Lower lobe of right lung (tissue), 2 donors: ENCODE measurements around the gene UTF1. TPM values are rescaled to one million over a fixed set of nuclear protein-coding genes. Genes with fewer than 3 reads are reported as not detected.

ENCODE experiments used
- ATAC-seq, 2 donors: fragments of 200-7000 bp; cut with Tn5 transposase; one replicate each; pipeline ENCODE4 v1.9.1; 2020 to 2022; ENCODE audit warnings: mild to moderate bottlenecking in 2 of 2, moderate library complexity in 2 of 2
- DNase-seq: peaks from one replicate; pipeline ENCODE4 v3.0.0-alpha.2; 2020
- H3K27ac ChIP-seq: fragments of 200-600 bp; one replicate; pipeline ENCODE4 v1.8.0; 2022
- H3K27me3 ChIP-seq: fragments of 200-600 bp; one replicate; pipeline ENCODE4 v1.8.0; 2022; ENCODE audit warnings: low read depth
- H3K36me3 ChIP-seq: fragments of 200-600 bp; one replicate; pipeline ENCODE4 v1.8.0; 2022; ENCODE audit warnings: mild to moderate bottlenecking
- H3K4me1 ChIP-seq: fragments of 200-600 bp; one replicate; pipeline ENCODE4 v1.8.0; 2022
- H3K4me3 ChIP-seq: fragments of 200-600 bp; one replicate; pipeline ENCODE4 v1.8.0; 2022; ENCODE audit warnings: mild to moderate bottlenecking
- H3K9me3 ChIP-seq: fragments of 200-600 bp; one replicate; pipeline ENCODE4 v1.8.0; 2022
- intact Hi-C: fragments of 100-400 bp; cut with DNase I; formaldehyde crosslinking; loops from one replicate; pipeline ENCODE4 v1.11.0; 2022
- long read RNA-seq: library from polyadenylated mRNA; unstranded; transcript quantifications from one replicate; pipeline ENCODE4 v2.0.0, GENCODE V29; 2021
- total RNA-seq: library from RNA; stranded (reverse); fragmentation: NEBNext Ultra II Directional; extraction: Animal tissue kit (Norgen Biotek cat#: 25700); gene quantifications from one replicate; pipeline ENCODE4 v1.2.1, GENCODE V29; 2021
- TF ChIP-seq, protein P1 (sequence below): fragments of 200-600 bp; IDR thresholded peaks from one replicate; pipeline ENCODE4 v1.8.0; 2022; ENCODE audit warnings: antibody characterized with exemption, mild to moderate bottlenecking
- donor health status: DM: no; HTN: yes; CAD: no; lungs with severe emphysema.

Gene UTF1, protein sequence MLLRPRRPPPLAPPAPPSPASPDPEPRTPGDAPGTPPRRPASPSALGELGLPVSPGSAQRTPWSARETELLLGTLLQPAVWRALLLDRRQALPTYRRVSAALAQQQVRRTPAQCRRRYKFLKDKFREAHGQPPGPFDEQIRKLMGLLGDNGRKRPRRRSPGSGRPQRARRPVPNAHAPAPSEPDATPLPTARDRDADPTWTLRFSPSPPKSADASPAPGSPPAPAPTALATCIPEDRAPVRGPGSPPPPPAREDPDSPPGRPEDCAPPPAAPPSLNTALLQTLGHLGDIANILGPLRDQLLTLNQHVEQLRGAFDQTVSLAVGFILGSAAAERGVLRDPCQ
- total RNA-seq: not detected
- long read RNA-seq: 0 reads

DNA sequence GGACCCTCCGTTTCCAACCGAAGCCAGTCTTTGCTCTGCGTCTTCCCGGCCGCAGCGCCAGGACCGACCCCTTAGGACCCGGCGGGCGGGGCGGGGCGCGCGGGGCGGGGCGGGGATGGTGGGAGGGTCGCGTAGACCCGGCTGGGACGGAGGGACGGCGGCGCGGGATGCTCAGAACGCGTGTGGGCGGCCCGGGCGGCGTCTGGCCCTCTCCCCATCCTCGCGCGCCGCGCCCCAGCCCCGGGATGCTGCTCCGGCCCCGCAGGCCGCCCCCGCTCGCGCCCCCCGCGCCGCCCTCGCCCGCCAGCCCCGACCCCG, at the start of gene UTF1:
Gene UTF1, plus strand, starts transcription at position 174 of the 318 bp plus-strand sequence. Its CDS starts 72 bp downstream, at position 246.
- ATAC-seq (no peak), DNase-seq (no peak)
- Histone ChIP-seq H3K9me3 (no peaks in the 10 kb centered on the region), H3K36me3 (no peaks in the 10 kb centered on the region), H3K27me3 (peaks cover 85% of the 10 kb centered on the region), H3K4me3 (no peak within 1 kb of the TSS), H3K4me1 (peaks cover 14% of the 10 kb centered on the region), H3K27ac (no peak within 1 kb of the TSS)
- TF ChIP-seq, protein P1, sequence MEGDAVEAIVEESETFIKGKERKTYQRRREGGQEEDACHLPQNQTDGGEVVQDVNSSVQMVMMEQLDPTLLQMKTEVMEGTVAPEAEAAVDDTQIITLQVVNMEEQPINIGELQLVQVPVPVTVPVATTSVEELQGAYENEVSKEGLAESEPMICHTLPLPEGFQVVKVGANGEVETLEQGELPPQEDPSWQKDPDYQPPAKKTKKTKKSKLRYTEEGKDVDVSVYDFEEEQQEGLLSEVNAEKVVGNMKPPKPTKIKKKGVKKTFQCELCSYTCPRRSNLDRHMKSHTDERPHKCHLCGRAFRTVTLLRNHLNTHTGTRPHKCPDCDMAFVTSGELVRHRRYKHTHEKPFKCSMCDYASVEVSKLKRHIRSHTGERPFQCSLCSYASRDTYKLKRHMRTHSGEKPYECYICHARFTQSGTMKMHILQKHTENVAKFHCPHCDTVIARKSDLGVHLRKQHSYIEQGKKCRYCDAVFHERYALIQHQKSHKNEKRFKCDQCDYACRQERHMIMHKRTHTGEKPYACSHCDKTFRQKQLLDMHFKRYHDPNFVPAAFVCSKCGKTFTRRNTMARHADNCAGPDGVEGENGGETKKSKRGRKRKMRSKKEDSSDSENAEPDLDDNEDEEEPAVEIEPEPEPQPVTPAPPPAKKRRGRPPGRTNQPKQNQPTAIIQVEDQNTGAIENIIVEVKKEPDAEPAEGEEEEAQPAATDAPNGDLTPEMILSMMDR: no peak
- intact Hi-C loops: no loop called here

DNA sequence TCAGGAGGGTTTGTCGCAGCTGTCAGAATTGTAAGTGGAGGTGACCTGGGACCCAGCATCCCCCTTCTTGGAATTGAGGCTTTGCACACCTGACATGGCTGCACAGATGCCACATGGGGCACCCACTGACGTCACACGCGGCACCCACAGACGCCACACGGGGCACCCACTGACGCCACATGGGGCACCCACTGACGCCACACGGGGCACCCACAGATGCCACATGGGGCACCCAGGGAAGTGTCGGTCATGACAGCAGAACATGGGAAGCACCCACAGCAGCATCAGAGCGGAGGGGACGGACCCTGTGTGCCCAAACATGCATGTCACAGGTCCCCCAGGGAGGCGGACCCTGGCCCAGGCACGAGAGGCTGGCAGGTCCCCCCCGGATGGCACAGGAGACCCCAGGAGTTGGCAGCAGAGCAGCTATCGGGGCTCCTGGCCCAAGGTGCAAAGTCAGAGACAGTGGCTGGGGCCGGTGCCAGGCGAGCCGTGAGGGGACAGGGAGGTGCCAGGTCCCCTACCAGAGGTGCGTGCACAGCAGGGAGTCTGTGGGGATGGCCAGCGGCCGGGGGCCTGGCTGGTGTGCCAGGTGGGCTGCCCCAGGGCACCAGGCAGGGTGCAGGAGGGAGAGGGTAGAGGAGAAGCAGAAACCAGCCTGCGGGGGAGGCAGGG, 48.9 kb upstream of the UTF1 start:
- Histone ChIP-seq H3K4me1 (no peaks in the 10 kb centered on the region), H3K27ac (no peak overlapping the region), H3K27me3 (peaks cover 7% of the 10 kb centered on the region), H3K4me3 (no peak overlapping the region), H3K9me3 (no peaks in the 10 kb centered on the region), H3K36me3 (no peaks in the 10 kb centered on the region)
- intact Hi-C loops: no loop called here
- TF ChIP-seq, protein P1: no peak
- ATAC-seq (no peak), DNase-seq (no peak)

DNA sequence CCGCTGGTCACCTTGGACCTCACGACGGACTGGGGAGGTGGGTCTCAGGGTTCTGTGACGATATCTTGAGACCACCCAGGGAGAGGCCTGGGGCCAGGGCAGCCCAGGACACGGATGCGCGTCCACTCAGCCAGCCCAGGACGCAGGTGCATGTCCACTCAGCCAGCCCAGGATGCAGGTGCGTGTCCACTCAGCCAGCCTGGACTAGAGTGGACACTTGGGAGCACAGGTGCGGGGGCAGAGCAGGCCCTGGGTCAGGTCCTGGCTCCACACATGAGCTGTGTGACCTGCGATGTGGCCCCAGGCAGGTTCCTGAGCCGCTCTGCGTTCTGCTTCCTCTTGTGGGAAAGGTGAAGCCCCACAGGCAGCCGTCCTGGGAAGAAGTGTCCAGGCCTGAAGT, 47.8 kb upstream of the UTF1 start:
- Histone ChIP-seq H3K27me3 (peaks cover 12% of the 10 kb centered on the region), H3K9me3 (no peaks in the 10 kb centered on the region), H3K4me3 (no peak overlapping the region), H3K27ac (no peak overlapping the region), H3K36me3 (no peaks in the 10 kb centered on the region), H3K4me1 (no peaks in the 10 kb centered on the region)
- intact Hi-C loops: no loop called here
- DNase-seq: no peak
- TF ChIP-seq, protein P1: no peak
- ATAC-seq: no peak

DNA sequence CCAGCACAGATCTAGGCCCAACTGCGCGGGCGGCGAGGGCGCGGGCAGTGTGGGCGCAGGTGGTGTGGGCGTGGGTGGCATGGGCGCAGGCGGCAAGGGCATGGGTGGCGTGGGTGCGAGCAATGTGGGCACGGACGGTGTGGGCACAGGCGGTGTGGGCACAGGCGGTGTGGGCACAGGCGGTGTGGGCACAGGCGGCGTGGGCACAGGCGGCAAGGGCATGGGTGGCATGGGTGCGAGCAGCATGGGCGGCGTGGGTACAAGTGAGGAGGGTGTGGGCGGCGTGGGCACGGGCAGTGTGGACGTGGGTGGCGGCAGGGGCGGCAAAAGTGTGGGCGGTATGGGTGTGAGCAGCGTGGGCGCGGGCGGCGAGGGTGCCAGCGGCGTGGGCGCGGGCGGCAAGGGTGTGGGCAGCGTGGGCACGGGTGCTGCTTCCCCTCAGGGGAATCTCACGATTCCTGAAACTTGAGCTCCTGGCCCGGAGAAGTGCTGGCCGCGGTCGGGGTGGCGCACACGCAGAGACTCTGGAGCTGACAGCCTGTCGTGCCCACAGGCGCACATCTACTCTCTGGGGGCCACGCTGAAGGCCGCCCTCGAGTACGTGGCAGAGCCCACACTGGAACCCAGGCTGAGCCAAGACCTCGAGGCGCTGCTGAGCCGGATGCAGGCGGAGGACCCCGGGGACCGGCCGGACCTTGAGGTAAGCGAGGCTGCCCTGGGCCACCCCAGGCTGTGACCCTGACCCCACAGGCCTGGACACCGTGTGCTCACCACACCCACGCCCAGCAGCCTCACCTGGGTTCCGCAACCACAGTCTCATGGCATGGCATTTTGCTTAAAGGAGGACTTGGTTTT, 47.0 kb upstream of the UTF1 start:
- Histone ChIP-seq H3K9me3 (no peaks in the 10 kb centered on the region), H3K4me3 (no peak overlapping the region), H3K27ac (no peak overlapping the region), H3K36me3 (no peaks in the 10 kb centered on the region), H3K27me3 (peaks cover 12% of the 10 kb centered on the region), H3K4me1 (no peaks in the 10 kb centered on the region)
- TF ChIP-seq, protein P1: no peak
- ATAC-seq (no peak), DNase-seq (no peak)
- intact Hi-C loops: no loop called here

DNA sequence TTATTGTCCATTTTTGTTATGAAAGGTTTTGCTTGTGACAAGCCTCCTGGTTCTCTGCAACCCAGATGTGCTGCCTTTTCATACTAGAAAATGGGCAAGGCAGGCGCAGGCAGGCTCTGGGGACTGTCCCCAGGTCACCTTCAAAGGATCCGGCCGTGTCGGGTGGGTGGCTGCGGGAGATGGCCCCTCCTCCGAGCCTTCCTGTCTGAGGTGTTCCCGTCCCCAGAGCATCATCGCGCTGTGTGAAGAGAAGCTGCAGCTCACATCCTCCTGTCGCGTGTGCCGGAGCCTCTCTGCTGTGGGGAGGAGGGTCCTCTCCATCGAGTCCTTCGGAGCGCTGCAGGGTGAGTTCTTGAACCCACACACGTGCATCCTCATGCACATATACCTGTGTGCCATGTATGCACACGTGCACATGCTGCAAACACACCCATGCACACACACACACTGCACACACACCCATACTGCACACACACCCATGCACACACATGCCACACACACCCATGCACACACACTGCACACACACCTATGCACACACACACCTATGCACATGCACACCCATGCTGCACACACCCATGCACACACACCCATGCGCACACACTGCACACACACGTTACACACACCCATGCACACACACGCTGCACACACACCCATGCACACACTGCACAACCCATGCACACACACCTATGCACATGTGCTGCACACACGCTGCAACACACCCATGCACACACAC, 46.2 kb upstream of the UTF1 start:
- H3K27me3 ChIP-seq: peaks cover 12% of the 10 kb centered on the region
- TF ChIP-seq, protein P1: no peak
- H3K27ac ChIP-seq: no peak overlapping the region
- H3K4me3 ChIP-seq: no peak overlapping the region
- H3K36me3 ChIP-seq: no peaks in the 10 kb centered on the region
- no peaks in the 10 kb centered on the region for H3K9me3 ChIP-seq
- H3K4me1 ChIP-seq: no peaks in the 10 kb centered on the region
- DNase-seq (no peak), ATAC-seq (no peak)
- intact Hi-C loops: no loop called here
